ENCODE data around the gene PLCG2.

The PLCG2 gene

GRCh38 chr16:81818905-81819304, 39.8 kb downstream of the PLCG2 start:
- TF ChIP-seq FOXP2 (optimal IDR thresholded peaks at IDR 0.05; ENCODE audit: control extremely low read depth, extremely low read length, insufficient read depth) (no peak), EZH2 (IDR thresholded peaks at IDR 0.05) (no peak), POLR2AphosphoS5 (IDR thresholded peaks at IDR 0.05; ENCODE audit: borderline replicate concordance, low read depth, low read length) (no peak)
- H3K27ac ChIP-seq: no peak overlapping the region
- no peaks in the 10 kb centered on the region for H3K9me3 ChIP-seq (ENCODE audit: low read depth, low read length)
- no peak overlapping the region for H3K4me3 ChIP-seq
- DNase-seq (ENCODE audit: low read depth, low spot score): no peak
- H3K9ac ChIP-seq (ENCODE audit: insufficient read length): no peak overlapping the region
- no peaks in the 10 kb centered on the region for H3K36me3 ChIP-seq (ENCODE audit: insufficient read depth, low read length)

- Histone ChIP-seq H3K4me3 (no peak overlapping the region), H3K27ac (no peak overlapping the region), H3K36me3 (ENCODE audit: insufficient read depth, low read length) (no peaks in the 10 kb centered on the region), H3K9ac (ENCODE audit: insufficient read length) (no peak overlapping the region), H3K9me3 (ENCODE audit: low read depth, low read length) (no peaks in the 10 kb centered on the region)
- DNase-seq (ENCODE audit: low read depth, low spot score): no peak
- TF ChIP-seq POLR2AphosphoS5 (IDR thresholded peaks at IDR 0.05; ENCODE audit: borderline replicate concordance, low read depth, low read length): no peak
Observed at GRCh38 chr16:81821436-81822128, 42.5 kb downstream of the PLCG2 start.

- DNase-seq (ENCODE audit: low read depth, low spot score): no peak
- Histone ChIP-seq H3K9me3 (ENCODE audit: low read depth, low read length) (no peaks in the 10 kb centered on the region), H3K4me3 (no peak overlapping the region), H3K9ac (ENCODE audit: insufficient read length) (no peak overlapping the region), H3K36me3 (ENCODE audit: insufficient read depth, low read length) (no peaks in the 10 kb centered on the region), H3K27ac (no peak overlapping the region)
- no peak for TF ChIP-seq POLR2AphosphoS5 (IDR thresholded peaks at IDR 0.05; ENCODE audit: borderline replicate concordance, low read depth, low read length)
- no peak for TF ChIP-seq EZH2 (IDR thresholded peaks at IDR 0.05)
- TF ChIP-seq FOXP2 (optimal IDR thresholded peaks at IDR 0.05; ENCODE audit: control extremely low read depth, extremely low read length, insufficient read depth): no peak
Observed at GRCh38 chr16:81823111-81823510, 44.0 kb downstream of the PLCG2 start.

GRCh38 chr16:81823734-81824133, 44.6 kb downstream of the PLCG2 start:
- no peaks in the 10 kb centered on the region for H3K9me3 ChIP-seq (ENCODE audit: low read depth, low read length)
- no peak overlapping the region for H3K27ac ChIP-seq
- no peak for TF ChIP-seq EZH2 (IDR thresholded peaks at IDR 0.05)
- no peak for TF ChIP-seq POLR2AphosphoS5 (IDR thresholded peaks at IDR 0.05; ENCODE audit: borderline replicate concordance, low read depth, low read length)
- no peak for TF ChIP-seq FOXP2 (optimal IDR thresholded peaks at IDR 0.05; ENCODE audit: control extremely low read depth, extremely low read length, insufficient read depth)
- no peak overlapping the region for H3K4me3 ChIP-seq
- DNase-seq (ENCODE audit: low read depth, low spot score): no peak
- H3K36me3 ChIP-seq (ENCODE audit: insufficient read depth, low read length): no peaks in the 10 kb centered on the region
- no peak overlapping the region for H3K9ac ChIP-seq (ENCODE audit: insufficient read length)

- H3K27ac ChIP-seq: no peak overlapping the region
- no peaks in the 10 kb centered on the region for H3K9me3 ChIP-seq (ENCODE audit: low read depth, low read length)
- H3K4me3 ChIP-seq: no peak overlapping the region
- H3K36me3 ChIP-seq (ENCODE audit: insufficient read depth, low read length): no peaks in the 10 kb centered on the region
- DNase-seq (ENCODE audit: low read depth, low spot score): no peak
- TF ChIP-seq EZH2 (IDR thresholded peaks at IDR 0.05) (no peak), POLR2AphosphoS5 (IDR thresholded peaks at IDR 0.05; ENCODE audit: borderline replicate concordance, low read depth, low read length) (no peak), FOXP2 (optimal IDR thresholded peaks at IDR 0.05; ENCODE audit: control extremely low read depth, extremely low read length, insufficient read depth) (no peak)
- H3K9ac ChIP-seq (ENCODE audit: insufficient read length): no peak overlapping the region
Observed at GRCh38 chr16:81826523-81826922, 47.4 kb downstream of the PLCG2 start.

- TF ChIP-seq EZH2 (IDR thresholded peaks at IDR 0.05): no peak
- TF ChIP-seq FOXP2 (optimal IDR thresholded peaks at IDR 0.05; ENCODE audit: control extremely low read depth, extremely low read length, insufficient read depth): no peak
- TF ChIP-seq POLR2AphosphoS5 (IDR thresholded peaks at IDR 0.05; ENCODE audit: borderline replicate concordance, low read depth, low read length): no peak
- Histone ChIP-seq H3K4me3 (no peak overlapping the region), H3K9me3 (ENCODE audit: low read depth, low read length) (no peaks in the 10 kb centered on the region), H3K36me3 (ENCODE audit: insufficient read depth, low read length) (no peaks in the 10 kb centered on the region), H3K9ac (ENCODE audit: insufficient read length) (no peak overlapping the region), H3K27ac (no peak overlapping the region)
- no peak for DNase-seq (ENCODE audit: low read depth, low spot score)
Observed at GRCh38 chr16:81830845-81831540, 51.9 kb downstream of the PLCG2 start.

GRCh38 chr16:81831722-81832126, 52.6 kb downstream of the PLCG2 start:
- Histone ChIP-seq H3K36me3 (ENCODE audit: insufficient read depth, low read length) (no peaks in the 10 kb centered on the region), H3K27ac (no peak overlapping the region), H3K9me3 (ENCODE audit: low read depth, low read length) (no peaks in the 10 kb centered on the region), H3K9ac (ENCODE audit: insufficient read length) (no peak overlapping the region), H3K4me3 (no peak overlapping the region)
- DNase-seq (ENCODE audit: low read depth, low spot score): no peak
- TF ChIP-seq EZH2 (IDR thresholded peaks at IDR 0.05) (no peak), POLR2AphosphoS5 (IDR thresholded peaks at IDR 0.05; ENCODE audit: borderline replicate concordance, low read depth, low read length) (no peak), FOXP2 (optimal IDR thresholded peaks at IDR 0.05; ENCODE audit: control extremely low read depth, extremely low read length, insufficient read depth) (no peak)

GRCh38 chr16:81832801-81833547, 53.9 kb downstream of the PLCG2 start:
- H3K4me3 ChIP-seq: no peak overlapping the region
- TF ChIP-seq FOXP2 (optimal IDR thresholded peaks at IDR 0.05; ENCODE audit: control extremely low read depth, extremely low read length, insufficient read depth) (no peak), POLR2AphosphoS5 (IDR thresholded peaks at IDR 0.05; ENCODE audit: borderline replicate concordance, low read depth, low read length) (no peak), EZH2 (IDR thresholded peaks at IDR 0.05) (no peak)
- no peaks in the 10 kb centered on the region for H3K9me3 ChIP-seq (ENCODE audit: low read depth, low read length)
- H3K9ac ChIP-seq (ENCODE audit: insufficient read length): no peak overlapping the region
- no peaks in the 10 kb centered on the region for H3K36me3 ChIP-seq (ENCODE audit: insufficient read depth, low read length)
- no peak for DNase-seq (ENCODE audit: low read depth, low spot score)
- no peak overlapping the region for H3K27ac ChIP-seq

All from SK-N-MC (cell line).